Measurements from ENCODE around the gene TBC1D19. TPM values are rescaled to one million over a fixed set of nuclear protein-coding genes. Genes with fewer than 3 reads are reported as not detected.
"Not testable (repeated sequence)": the region's sequence is repeated elsewhere in the genome, so short reads cannot be mapped to it uniquely, and the experiment has no call there.

Gene TBC1D19
- total and polyA plus RNA-seq, 5 donors = 5.5 to 13.3 (median 12.5) TPM

DNA sequence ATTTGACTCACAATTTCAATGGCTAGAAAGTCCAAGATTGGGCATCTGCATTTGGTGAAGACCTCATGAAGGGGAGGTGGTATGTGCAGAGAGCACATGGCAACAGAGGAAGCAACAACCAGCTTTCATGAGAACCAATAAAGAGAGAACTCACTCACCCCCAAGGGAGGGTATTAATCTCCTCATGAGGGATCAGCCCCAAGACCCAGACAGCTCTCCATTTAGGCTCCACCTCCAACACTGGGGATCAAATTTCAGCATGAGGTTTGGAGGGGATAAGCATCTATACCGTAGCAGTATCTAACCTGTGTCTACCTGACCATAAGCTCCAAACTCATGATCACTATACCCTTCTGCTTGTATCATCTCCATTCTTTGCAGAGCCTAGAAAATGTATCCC lies 9.3 kb upstream of the TBC1D19 start:
- Histone ChIP-seq H3K4me1 (ENCODE audit: control insufficient read depth, insufficient read depth, low read length) (peaks cover 3% of the 10 kb centered on the region), H3K4me3 (ENCODE audit: low read length) (no peak overlapping the region), H3K27ac (ENCODE audit: low read length) (no peak overlapping the region), H3K27me3 (ENCODE audit: control insufficient read depth, insufficient read depth) (no peaks in the 10 kb centered on the region), H3K9me3 (ENCODE audit: control insufficient read depth, low read length) (no peaks in the 10 kb centered on the region)
- WGBS = 69% methylated on average over 1 of the region's 1 CpG
- DNase-seq = no peak
- no peak for ATAC-seq
- intact Hi-C loops (cut with DNase I) = no loop called here

- intact Hi-C loops (cut with DNase I) = no loop called here
- 23% methylated on average over 7 of the region's 7 CpGs for WGBS
- Histone ChIP-seq H3K27ac (ENCODE audit: low read length) (no peak overlapping the region), H3K4me1 (ENCODE audit: control insufficient read depth, insufficient read depth, low read length) (peaks cover 3% of the 10 kb centered on the region), H3K4me3 (ENCODE audit: low read length) (peak overlapping the region; percentile 9), H3K27me3 (ENCODE audit: control insufficient read depth, insufficient read depth) (no peaks in the 10 kb centered on the region), H3K9me3 (ENCODE audit: control insufficient read depth, low read length) (no peaks in the 10 kb centered on the region)
- peak; percentile 16 to 57 (median 54) for DNase-seq
- peak; percentile 51 to 67 for ATAC-seq
These were observed 7.6 kb upstream of the TBC1D19 start for GRCh38 chr4:26576231-26576739.

DNA sequence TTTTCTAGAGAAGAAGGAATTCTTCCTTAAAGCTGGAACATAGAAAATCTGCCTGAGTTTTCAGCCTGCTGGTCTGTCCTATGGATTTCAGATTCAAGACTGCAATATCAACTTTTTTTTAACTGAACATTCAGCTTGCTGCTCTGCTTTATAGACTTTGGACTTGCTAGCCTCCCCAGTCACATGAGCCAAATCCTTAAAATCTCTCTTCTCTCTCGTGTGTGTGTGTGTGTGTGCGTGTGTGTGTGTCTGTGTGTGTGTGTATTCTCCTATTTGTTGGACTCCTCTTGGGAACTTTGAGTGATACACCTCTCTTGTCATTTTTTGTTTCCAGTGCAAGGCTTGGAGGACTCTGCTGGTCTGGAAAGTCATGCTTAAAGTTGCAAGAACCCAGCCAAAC lies 6.8 kb upstream of the TBC1D19 start:
- Histone ChIP-seq H3K27ac (ENCODE audit: low read length) (no peak overlapping the region), H3K4me1 (ENCODE audit: control insufficient read depth, insufficient read depth, low read length) (peaks cover 3% of the 10 kb centered on the region), H3K4me3 (ENCODE audit: low read length) (no peak overlapping the region), H3K27me3 (ENCODE audit: control insufficient read depth, insufficient read depth) (no peaks in the 10 kb centered on the region), H3K9me3 (ENCODE audit: control insufficient read depth, low read length) (no peaks in the 10 kb centered on the region)
- intact Hi-C loops (cut with DNase I) = no loop called here
- 44% methylated on average over 2 of the region's 2 CpGs for WGBS
- DNase-seq = no peak
- no peak for ATAC-seq

DNA sequence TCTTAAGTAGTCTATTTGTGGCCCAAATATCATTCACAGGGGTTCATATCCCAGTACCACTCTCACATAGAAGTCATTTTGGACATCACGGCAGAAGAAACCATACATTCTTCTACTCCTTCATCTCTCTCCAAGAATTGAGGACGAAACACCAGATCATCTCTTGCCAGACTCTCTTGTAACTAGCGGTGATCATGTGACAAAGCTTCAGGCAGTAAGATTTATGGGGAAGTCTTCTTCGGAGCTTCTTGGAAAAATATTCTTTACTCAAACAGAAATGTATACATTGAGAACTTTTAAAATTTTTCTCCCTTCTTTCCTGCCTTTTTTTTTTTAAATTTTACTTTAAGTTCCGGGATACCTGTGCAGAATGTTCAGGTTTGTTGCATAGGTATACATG lies 4.7 kb upstream of the TBC1D19 start:
- Histone ChIP-seq H3K9me3 (ENCODE audit: control insufficient read depth, low read length) (no peaks in the 10 kb centered on the region), H3K27ac (ENCODE audit: low read length) (no peak overlapping the region), H3K27me3 (ENCODE audit: control insufficient read depth, insufficient read depth) (no peaks in the 10 kb centered on the region), H3K4me3 (ENCODE audit: low read length) (no peak overlapping the region), H3K4me1 (ENCODE audit: control insufficient read depth, insufficient read depth, low read length) (peaks cover 3% of the 10 kb centered on the region)
- intact Hi-C loops (cut with DNase I) = no loop called here
- 96% methylated on average over 5 of the region's 5 CpGs for WGBS
- ATAC-seq (no peak), DNase-seq (no peak)

- H3K27ac ChIP-seq (ENCODE audit: low read length); ATAC-seq; DNase-seq; H3K27me3 ChIP-seq (ENCODE audit: control insufficient read depth, insufficient read depth); H3K4me1 ChIP-seq (ENCODE audit: control insufficient read depth, insufficient read depth, low read length); intact Hi-C loops (cut with DNase I); H3K4me3 ChIP-seq (ENCODE audit: low read length); H3K9me3 ChIP-seq (ENCODE audit: control insufficient read depth, low read length): not testable (repeated sequence)
- WGBS = 93% methylated on average over 4 of the region's 4 CpGs
These were observed 2.5 kb upstream of the TBC1D19 start for GRCh38 chr4:26581341-26581740.

DNA sequence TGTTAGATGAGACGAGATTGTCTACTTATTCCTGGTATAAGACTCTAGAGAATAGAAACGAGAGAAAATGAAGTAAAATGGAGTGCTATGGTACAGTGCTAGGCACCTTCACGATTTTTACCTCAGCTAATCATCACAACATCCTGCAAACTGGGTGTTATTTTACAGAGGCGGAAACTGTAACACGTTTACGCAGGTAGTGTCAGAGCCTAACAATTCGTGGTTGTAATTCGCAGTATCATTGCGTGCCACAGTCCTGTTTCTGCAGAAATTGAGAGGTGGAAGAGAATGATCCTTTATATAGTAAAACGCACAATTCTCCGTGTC lies 383 bp upstream of the TBC1D19 start:
- ATAC-seq = peak; percentile 64 to 66
- 2% methylated on average over 11 of the region's 11 CpGs for WGBS
- intact Hi-C loops (cut with DNase I) = no loop called here
- peak overlapping the region; percentile 81 for H3K4me3 ChIP-seq (ENCODE audit: low read length)
- peak overlapping the region; percentile 57 for H3K27ac ChIP-seq (ENCODE audit: low read length)
- H3K9me3 ChIP-seq (ENCODE audit: control insufficient read depth, low read length) = no peaks in the 10 kb centered on the region
- H3K27me3 ChIP-seq (ENCODE audit: control insufficient read depth, insufficient read depth) = no peaks in the 10 kb centered on the region
- no peak for DNase-seq
- no peaks in the 10 kb centered on the region for H3K4me1 ChIP-seq (ENCODE audit: control insufficient read depth, insufficient read depth, low read length)

GRCh38 chr4:26584725-26585124 lies 841 bp downstream of the TBC1D19 start:
- 27% methylated on average over 4 of the region's 4 CpGs for WGBS
- DNase-seq (no peak), ATAC-seq (no peak)
- no peak overlapping the region for H3K27ac ChIP-seq (ENCODE audit: low read length)
- H3K4me1 ChIP-seq (ENCODE audit: control insufficient read depth, insufficient read depth, low read length) = no peaks in the 10 kb centered on the region
- peak overlapping the region; percentile 81 for H3K4me3 ChIP-seq (ENCODE audit: low read length)
- H3K27me3 ChIP-seq (ENCODE audit: control insufficient read depth, insufficient read depth) = no peaks in the 10 kb centered on the region
- H3K9me3 ChIP-seq (ENCODE audit: control insufficient read depth, low read length) = no peaks in the 10 kb centered on the region
- intact Hi-C loops (cut with DNase I) = no loop called here

DNA sequence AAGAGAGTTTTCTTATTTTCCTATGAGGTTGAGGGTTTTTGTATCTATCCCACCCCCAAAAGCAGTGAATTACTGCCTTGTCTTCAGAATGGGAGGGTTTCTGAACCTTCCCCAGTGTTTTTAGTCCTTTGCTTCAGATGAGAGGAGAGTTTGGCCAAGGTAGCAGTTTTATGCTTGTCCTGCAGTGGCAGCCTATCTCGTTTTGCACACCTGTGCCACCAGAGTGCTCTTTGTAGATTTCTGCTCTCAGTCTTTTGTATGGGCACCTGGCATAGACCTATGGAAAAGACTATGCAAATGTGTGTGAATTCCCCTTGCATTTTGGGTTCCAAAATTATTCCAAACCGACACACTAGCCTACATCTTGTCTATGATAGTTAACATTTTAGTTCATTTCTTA lies 5.8 kb downstream of the TBC1D19 start:
- whole genome bisulfite sequencing = 60% methylated on average over 2 of the region's 2 CpGs
- no peak for ATAC-seq
- DNase-seq = no peak
- Histone ChIP-seq H3K4me3 (ENCODE audit: low read length) (no peak overlapping the region), H3K27me3 (ENCODE audit: control insufficient read depth, insufficient read depth) (no peaks in the 10 kb centered on the region), H3K4me1 (ENCODE audit: control insufficient read depth, insufficient read depth, low read length) (no peaks in the 10 kb centered on the region), H3K27ac (ENCODE audit: low read length) (no peak overlapping the region), H3K9me3 (ENCODE audit: control insufficient read depth, low read length) (no peaks in the 10 kb centered on the region)
- intact Hi-C loops (cut with DNase I) = no loop called here

DNA sequence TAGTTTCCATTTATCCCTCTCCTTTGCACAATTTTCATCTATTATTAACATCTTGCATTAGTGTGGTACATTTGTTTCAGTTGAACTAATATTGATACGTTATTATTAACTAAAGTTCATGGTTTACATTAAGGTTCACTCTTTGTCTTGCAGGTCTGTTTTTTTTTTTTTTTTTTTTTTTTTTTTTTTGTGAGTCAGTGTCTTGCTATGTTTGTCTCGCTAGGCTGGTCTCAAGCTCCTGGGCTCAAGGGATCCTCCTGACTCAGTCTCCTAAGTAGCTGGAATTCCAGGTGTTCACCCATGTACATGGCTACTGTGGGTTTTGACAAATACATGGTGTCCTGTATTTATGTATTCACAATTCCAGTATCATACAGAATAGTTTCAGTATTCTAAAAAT lies 6.8 kb downstream of the TBC1D19 start:
- Histone ChIP-seq H3K4me3 (ENCODE audit: low read length) (no peak overlapping the region), H3K27me3 (ENCODE audit: control insufficient read depth, insufficient read depth) (no peaks in the 10 kb centered on the region), H3K4me1 (ENCODE audit: control insufficient read depth, insufficient read depth, low read length) (no peaks in the 10 kb centered on the region), H3K9me3 (ENCODE audit: control insufficient read depth, low read length) (no peaks in the 10 kb centered on the region), H3K27ac (ENCODE audit: low read length) (no peak overlapping the region)
- ATAC-seq (no peak), DNase-seq (no peak)
- intact Hi-C loops (cut with DNase I) = no loop called here
- 92% methylated on average over 2 of the region's 2 CpGs for WGBS

GRCh38 chr4:26593557-26593956 lies 9.7 kb downstream of the TBC1D19 start:
- H3K4me3 ChIP-seq (ENCODE audit: low read length); H3K27ac ChIP-seq (ENCODE audit: low read length); H3K27me3 ChIP-seq (ENCODE audit: control insufficient read depth, insufficient read depth); ATAC-seq; DNase-seq; intact Hi-C loops (cut with DNase I); H3K9me3 ChIP-seq (ENCODE audit: control insufficient read depth, low read length); H3K4me1 ChIP-seq (ENCODE audit: control insufficient read depth, insufficient read depth, low read length): not testable (repeated sequence)
- 93% methylated on average over 3 of the region's 3 CpGs for WGBS

DNA sequence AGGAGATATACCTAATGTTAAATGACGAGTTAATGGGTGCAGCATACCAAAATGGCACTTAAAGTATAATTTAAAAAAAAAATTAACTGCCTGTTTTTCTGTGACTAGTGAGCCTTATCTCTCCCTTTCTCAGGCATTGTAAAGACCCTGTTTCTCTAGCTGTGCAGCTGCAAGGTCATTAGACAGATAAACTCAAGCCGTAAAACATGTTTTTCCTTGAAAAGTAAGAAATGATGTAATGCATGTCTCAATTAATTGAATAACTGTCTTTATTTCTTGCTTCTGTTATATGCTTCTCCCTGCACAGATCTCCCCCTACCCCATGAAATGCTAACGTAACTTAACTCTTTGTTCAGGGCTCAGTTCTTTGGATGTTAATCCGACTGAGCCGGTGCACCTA lies 10.5 kb downstream of the TBC1D19 start:
- ATAC-seq (no peak), DNase-seq (no peak)
- Histone ChIP-seq H3K4me3 (ENCODE audit: low read length) (no peak overlapping the region), H3K9me3 (ENCODE audit: control insufficient read depth, low read length) (no peaks in the 10 kb centered on the region), H3K27me3 (ENCODE audit: control insufficient read depth, insufficient read depth) (no peaks in the 10 kb centered on the region), H3K4me1 (ENCODE audit: control insufficient read depth, insufficient read depth, low read length) (no peaks in the 10 kb centered on the region), H3K27ac (ENCODE audit: low read length) (no peak overlapping the region)
- 92% methylated on average over 5 of the region's 5 CpGs for WGBS
- intact Hi-C loops (cut with DNase I) = no loop called here

DNA sequence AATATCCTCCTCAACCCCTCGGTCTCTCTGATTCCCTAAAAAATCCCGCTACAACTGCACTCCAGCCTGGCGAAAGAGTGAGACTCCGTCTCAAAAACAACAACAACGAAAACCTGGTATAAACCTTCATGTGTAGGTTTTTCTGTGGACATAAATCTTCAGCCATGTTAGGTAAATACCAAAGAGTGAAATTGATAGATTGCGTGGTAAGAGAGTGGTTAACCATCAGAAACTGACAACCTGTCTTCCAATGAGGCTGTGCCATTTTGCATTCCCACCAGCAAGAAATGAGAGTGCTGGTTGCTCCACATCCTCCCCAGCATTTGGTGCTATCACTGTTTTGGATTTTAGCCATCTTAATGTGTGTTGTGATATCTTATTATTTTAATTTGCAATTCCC lies 10.9 kb downstream of the TBC1D19 start:
- no peak for ATAC-seq
- intact Hi-C loops (cut with DNase I) = no loop called here
- Histone ChIP-seq H3K27me3 (ENCODE audit: control insufficient read depth, insufficient read depth) (no peaks in the 10 kb centered on the region), H3K4me1 (ENCODE audit: control insufficient read depth, insufficient read depth, low read length) (no peaks in the 10 kb centered on the region), H3K4me3 (ENCODE audit: low read length) (no peak overlapping the region), H3K27ac (ENCODE audit: low read length) (no peak overlapping the region), H3K9me3 (ENCODE audit: control insufficient read depth, low read length) (no peaks in the 10 kb centered on the region)
- DNase-seq = no peak
- WGBS = 96% methylated on average over 6 of the region's 6 CpGs

Measured in right cardiac atrium (tissue), 5 donors.